IPS-18a (cell line): Measurements from ENCODE around the gene PRSS1.
"Not testable (repeated sequence)": the region's sequence is repeated elsewhere in the genome, so short reads cannot be mapped to it uniquely, and the experiment has no call there.

Experiments
- H3K27ac ChIP-seq: one replicate; pipeline ENCODE4 v1.5.1; 2013; ENCODE audit warnings: low read length
- H3K27me3 ChIP-seq: one replicate; pipeline ENCODE4 v1.6.1; 2013; ENCODE audit warnings: mild to moderate bottlenecking, low read length; ENCODE audit not compliant: control insufficient read depth, insufficient read depth
- H3K36me3 ChIP-seq: one replicate; pipeline ENCODE4 v1.6.1; 2013; ENCODE audit warnings: low read depth, low read length; ENCODE audit not compliant: control insufficient read depth
- H3K4me1 ChIP-seq: one replicate; pipeline ENCODE4 v1.6.1; 2013; ENCODE audit warnings: low read depth, low read length; ENCODE audit not compliant: control insufficient read depth
- H3K4me3 ChIP-seq: one replicate; pipeline ENCODE4 v1.5.1; 2013; ENCODE audit warnings: low read length
- H3K9ac ChIP-seq: one replicate; pipeline ENCODE4 v1.6.1; 2013; ENCODE audit warnings: mild to moderate bottlenecking, low read length, moderate library complexity
- H3K9me3 ChIP-seq: one replicate; pipeline ENCODE4 v1.6.1; 2013; ENCODE audit warnings: low read depth, low read length; ENCODE audit not compliant: control insufficient read depth

The PRSS1 gene

DNA sequence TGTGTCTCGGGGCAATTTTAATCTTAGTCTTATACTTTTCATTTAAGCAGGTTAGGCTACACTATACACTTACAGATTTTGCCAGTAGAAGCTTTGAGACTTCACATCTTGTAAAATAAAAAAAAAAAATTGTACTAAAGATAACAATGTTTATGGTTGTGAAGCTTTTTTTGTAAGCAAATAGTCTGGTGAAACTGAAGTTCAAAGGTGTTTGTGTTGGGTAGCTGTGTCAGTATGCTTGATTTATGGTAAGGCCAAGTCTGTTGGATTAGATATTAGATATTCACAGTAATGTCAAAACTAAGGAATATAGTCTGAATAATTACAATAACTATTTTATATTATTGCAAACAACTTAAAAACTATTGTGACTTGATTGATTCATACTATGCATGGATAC, 31.0 kb upstream of the PRSS1 start:
- H3K9ac ChIP-seq = no peak overlapping the region
- no peaks in the 10 kb centered on the region for H3K36me3 ChIP-seq
- H3K4me3 ChIP-seq = no peak overlapping the region
- no peaks in the 10 kb centered on the region for H3K9me3 ChIP-seq
- no peaks in the 10 kb centered on the region for H3K27me3 ChIP-seq
- H3K27ac ChIP-seq = no peak overlapping the region
- no peaks in the 10 kb centered on the region for H3K4me1 ChIP-seq

DNA sequence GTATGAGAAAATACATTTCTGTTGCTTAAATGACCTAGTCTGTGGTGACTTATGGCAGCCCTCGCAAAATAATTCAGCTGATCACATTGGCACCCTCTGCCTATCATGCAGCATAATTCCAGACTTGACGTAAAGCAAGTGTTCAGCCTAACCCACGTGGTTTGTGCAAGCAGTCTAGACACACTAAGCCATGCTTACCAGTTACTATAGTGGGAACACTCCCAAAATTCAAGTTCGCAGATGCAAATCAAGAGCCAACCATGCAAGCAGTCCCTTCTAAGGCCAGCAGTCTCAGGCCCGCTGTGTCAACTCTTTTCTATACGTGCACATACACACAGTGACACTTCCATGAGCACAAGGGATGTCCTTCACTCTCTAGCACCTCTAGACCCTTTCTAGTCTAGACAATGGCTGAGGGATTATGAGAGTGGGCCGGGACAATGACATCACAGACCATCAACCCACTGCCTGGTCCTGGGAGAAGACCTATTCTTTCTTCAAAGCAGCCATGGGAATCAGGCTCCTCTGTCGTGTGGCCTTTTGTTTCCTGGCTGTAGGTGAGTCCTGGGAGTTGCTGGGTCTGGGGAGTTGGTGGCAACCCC, 29.0 kb upstream of the PRSS1 start:
- Histone ChIP-seq H3K4me3 (no peak overlapping the region), H3K4me1 (no peaks in the 10 kb centered on the region), H3K27ac (no peak overlapping the region), H3K9me3 (no peaks in the 10 kb centered on the region), H3K9ac (no peak overlapping the region), H3K27me3 (no peaks in the 10 kb centered on the region), H3K36me3 (no peaks in the 10 kb centered on the region)

DNA sequence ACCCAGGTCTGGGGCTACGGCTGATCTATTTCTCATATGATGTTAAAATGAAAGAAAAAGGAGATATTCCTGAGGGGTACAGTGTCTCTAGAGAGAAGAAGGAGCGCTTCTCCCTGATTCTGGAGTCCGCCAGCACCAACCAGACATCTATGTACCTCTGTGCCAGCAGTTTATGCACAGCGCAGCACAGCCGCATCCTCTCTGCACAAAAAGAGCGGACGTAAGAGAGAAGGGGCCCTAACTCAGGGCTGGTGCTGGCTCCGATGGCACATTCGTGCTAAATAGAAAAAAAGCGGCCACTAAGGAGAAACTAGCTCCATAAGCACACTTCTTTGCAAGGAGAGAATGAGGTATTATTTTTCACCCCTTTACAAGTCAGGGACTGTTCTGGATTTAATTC, 28.3 kb upstream of the PRSS1 start:
- no peaks in the 10 kb centered on the region for H3K9me3 ChIP-seq
- no peaks in the 10 kb centered on the region for H3K4me1 ChIP-seq
- no peak overlapping the region for H3K27ac ChIP-seq
- no peak overlapping the region for H3K4me3 ChIP-seq
- no peaks in the 10 kb centered on the region for H3K36me3 ChIP-seq
- H3K27me3 ChIP-seq = no peaks in the 10 kb centered on the region
- H3K9ac ChIP-seq = no peak overlapping the region

DNA sequence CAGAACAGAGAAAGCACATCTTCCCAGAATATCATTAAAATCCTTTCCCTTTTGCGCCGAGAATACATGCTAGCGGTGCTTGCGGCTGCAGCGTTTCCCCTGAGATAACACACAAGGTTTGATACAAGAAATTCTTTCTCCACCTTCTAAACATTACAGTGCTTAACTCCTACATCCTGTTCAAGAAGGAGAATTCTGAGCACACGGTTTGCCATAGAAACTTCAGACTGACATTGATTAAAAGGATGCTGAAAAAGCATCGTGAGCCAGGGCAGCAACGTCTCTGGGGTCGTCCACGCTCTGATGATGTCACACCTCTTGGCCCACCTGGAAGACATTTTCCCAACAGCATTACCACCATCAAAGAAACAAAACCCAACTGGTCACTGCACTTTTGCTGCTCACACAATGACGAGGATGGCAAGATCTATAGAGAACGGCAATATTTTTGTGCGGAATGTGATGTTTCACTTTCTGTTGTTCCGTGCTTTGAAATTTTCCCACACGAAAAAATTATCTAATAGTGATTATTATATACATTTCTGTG, 27.0 kb upstream of the PRSS1 start:
- Histone ChIP-seq H3K9ac (no peak overlapping the region), H3K4me3 (no peak overlapping the region), H3K4me1 (no peaks in the 10 kb centered on the region), H3K9me3 (no peaks in the 10 kb centered on the region), H3K27ac (no peak overlapping the region), H3K27me3 (no peaks in the 10 kb centered on the region), H3K36me3 (no peaks in the 10 kb centered on the region)

DNA sequence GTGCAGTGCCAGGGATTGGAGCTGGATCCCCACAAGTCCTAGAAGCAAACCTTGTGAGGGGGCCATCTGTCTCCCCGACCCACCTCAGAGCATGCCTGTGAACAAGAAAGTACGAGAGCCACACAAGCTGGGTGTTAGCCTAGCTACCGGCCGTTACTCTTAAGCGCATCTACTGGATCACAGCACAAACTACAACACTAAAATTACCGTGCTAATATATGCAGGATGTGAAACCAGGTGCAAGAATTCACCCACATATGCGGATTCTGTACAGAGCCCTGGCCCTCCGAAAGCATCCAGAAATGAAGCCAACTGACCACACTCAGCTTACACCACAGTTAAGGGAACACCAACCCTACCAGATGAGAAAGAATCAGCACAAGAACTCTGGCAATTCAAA, 16.0 kb upstream of the PRSS1 start:
- no peaks in the 10 kb centered on the region for H3K9me3 ChIP-seq
- H3K36me3 ChIP-seq = no peaks in the 10 kb centered on the region
- H3K27me3 ChIP-seq = no peaks in the 10 kb centered on the region
- H3K9ac ChIP-seq = no peak overlapping the region
- H3K4me3 ChIP-seq = no peak overlapping the region
- H3K27ac ChIP-seq = no peak overlapping the region
- H3K4me1 ChIP-seq = no peaks in the 10 kb centered on the region

DNA sequence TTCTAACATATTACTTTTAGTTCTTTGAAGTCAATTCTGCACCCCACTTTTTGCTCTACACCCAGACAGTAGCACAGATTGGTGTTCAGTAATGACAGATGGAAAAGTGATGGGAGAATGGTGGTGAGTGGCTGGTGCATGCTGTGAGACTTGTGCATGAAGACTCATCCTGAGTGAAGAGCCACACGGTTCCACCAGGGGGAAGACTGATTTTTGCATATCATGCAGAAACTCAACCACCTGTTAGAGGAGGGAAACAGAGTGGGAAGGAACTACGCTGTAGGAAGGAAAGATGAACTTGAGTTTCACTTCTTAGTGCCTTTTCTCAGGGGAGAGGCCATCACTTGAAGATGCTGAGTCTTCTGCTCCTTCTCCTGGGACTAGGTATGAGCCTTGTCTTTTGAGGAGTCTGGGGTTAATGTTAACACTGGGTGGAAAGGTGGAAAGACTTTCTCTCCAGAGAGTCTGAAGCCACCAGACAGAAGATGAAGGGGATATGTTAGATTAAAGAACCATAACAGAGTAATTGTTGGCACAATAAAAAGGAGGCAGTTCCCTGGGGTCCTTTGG, 9.3 kb upstream of the PRSS1 start:
- H3K9me3 ChIP-seq = no peaks in the 10 kb centered on the region
- no peak overlapping the region for H3K4me3 ChIP-seq
- no peak overlapping the region for H3K27ac ChIP-seq
- H3K36me3 ChIP-seq = no peaks in the 10 kb centered on the region
- no peaks in the 10 kb centered on the region for H3K4me1 ChIP-seq
- no peak overlapping the region for H3K9ac ChIP-seq
- H3K27me3 ChIP-seq = no peaks in the 10 kb centered on the region

DNA sequence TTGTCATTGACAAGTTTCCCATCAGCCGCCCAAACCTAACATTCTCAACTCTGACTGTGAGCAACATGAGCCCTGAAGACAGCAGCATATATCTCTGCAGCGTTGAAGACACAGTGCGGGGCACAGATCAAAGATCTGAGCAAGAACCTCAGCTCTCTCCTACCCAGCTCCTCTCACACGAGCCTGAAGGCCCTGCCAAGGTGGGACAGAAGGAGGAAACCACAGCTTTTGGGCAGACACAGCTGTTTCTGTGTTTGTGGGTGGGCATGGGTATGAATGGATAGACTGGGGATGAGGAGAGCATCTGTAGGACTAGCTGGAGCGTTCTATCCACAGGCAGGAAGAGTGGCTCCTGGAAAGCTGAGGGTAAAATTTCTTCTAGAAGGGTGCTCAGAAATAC, 8.5 kb upstream of the PRSS1 start:
- no peak overlapping the region for H3K27ac ChIP-seq
- no peaks in the 10 kb centered on the region for H3K9me3 ChIP-seq
- H3K36me3 ChIP-seq = no peaks in the 10 kb centered on the region
- no peak overlapping the region for H3K9ac ChIP-seq
- H3K4me3 ChIP-seq = no peak overlapping the region
- H3K4me1 ChIP-seq = no peaks in the 10 kb centered on the region
- H3K27me3 ChIP-seq = no peaks in the 10 kb centered on the region

DNA sequence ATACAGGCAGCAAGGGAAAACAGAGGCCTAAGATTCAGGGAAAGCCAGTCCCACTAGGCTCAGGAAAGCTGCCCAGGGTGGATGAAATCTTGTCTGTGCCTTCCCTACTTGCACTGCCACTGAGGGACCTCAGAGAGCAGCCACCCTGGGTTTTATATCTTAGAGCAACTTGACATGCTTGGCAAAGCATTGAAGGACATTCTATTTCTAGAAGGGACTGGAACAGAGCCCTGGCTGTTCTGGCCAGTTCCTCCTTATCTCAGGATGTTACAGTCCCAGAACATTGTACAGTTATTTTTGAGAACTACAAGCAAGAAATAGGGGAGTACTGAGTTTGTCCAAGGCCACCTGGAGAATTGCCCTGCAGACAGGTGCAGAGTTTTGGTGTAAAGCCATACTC, 7.3 kb upstream of the PRSS1 start:
- H3K27me3 ChIP-seq, H3K36me3 ChIP-seq, H3K9me3 ChIP-seq, H3K4me1 ChIP-seq, H3K4me3 ChIP-seq, H3K9ac ChIP-seq, H3K27ac ChIP-seq: not testable (repeated sequence)

DNA sequence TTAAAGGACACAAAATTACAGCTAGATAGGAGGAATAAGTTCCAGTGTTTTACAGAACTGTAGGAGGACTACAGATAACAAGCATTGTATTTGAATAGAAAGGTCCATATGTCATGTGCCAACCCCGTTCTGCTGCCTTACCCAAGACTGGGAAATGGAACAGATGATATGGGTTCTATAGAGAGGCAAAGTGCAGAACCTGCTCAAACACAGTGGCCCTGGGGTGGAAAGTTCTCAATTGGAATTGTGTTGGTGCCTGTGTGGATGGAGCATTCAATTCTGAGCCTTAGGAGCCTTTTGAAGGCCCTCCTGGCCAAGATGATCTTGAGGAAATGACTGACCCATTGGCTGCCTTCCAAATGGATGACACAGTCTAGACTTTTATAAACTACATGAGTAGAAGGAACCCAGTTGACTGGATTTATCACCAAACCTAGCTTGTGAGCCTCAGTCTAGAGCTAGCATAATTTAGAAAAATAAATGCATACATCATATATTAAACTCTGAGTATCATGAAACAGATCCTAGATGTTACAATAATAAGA, 4.1 kb upstream of the PRSS1 start:
- Histone ChIP-seq H3K9ac (no peak overlapping the region), H3K4me1 (no peaks in the 10 kb centered on the region), H3K36me3 (no peaks in the 10 kb centered on the region), H3K4me3 (no peak overlapping the region), H3K9me3 (no peaks in the 10 kb centered on the region), H3K27me3 (no peaks in the 10 kb centered on the region), H3K27ac (no peak overlapping the region)

DNA sequence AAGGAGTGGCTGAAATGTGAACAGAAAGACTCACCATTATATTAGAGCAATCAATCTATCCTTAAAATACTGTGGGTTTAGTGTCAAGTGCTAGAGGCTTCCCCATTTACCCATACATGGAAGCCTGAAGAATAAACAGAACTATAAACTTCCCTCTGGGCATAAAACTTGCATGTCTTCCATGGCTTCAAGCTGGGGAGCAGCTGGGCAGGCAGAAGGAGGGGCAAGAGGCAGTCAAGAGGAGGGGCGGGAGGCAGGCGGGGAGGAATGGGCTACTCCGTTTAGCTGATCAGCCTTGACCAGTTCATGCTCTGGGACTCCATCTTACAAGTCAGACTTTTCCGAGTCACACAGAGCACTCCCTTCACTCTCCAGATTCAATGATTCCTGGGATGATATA, 3.5 kb upstream of the PRSS1 start:
- H3K9ac ChIP-seq = no peak overlapping the region
- H3K27ac ChIP-seq = no peak overlapping the region
- H3K4me1 ChIP-seq = no peaks in the 10 kb centered on the region
- no peaks in the 10 kb centered on the region for H3K9me3 ChIP-seq
- no peak overlapping the region for H3K4me3 ChIP-seq
- H3K36me3 ChIP-seq = no peaks in the 10 kb centered on the region
- H3K27me3 ChIP-seq = no peaks in the 10 kb centered on the region

DNA sequence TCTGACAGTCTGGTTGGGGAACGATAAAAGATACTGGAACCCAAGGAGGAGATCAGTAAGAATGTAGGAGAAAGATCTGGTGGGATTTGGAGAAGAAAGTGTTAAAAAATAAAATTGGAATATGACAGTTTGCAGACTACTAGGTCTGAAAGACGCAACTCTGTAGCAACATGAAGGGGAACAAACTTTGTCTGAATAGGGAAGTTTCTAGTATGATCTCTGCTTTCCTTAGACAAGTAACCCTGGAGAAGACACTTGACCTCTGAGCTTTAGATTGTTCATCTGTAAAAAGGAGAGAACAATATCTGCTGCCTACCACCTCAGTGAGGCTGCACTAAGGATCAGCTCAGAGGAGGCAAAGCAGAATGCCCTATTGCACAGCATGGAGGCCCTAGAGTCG, 3.0 kb upstream of the PRSS1 start:
- Histone ChIP-seq H3K27me3 (no peaks in the 10 kb centered on the region), H3K9me3 (no peaks in the 10 kb centered on the region), H3K4me3 (no peak overlapping the region), H3K36me3 (no peaks in the 10 kb centered on the region), H3K9ac (no peak overlapping the region), H3K27ac (no peak overlapping the region), H3K4me1 (no peaks in the 10 kb centered on the region)

DNA sequence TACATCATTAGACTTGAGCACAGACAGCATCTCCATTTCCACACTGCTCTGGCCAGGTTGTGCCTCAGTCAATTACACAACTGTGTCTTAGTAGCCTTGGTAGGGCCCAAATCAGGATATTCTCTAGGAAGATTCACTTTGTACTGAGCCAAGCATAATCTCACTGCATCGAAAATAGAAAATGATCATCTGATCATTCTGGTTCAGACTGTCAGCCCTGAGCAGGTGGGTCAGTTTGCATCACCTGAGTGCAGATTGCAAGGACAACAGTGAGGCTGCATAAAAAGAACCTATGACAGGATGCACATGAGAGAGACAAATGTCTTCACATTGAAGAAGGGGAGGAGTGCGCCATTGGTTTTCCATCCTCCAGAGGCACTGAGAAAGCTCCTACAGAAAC, 862 bp upstream of the PRSS1 start:
- H3K36me3 ChIP-seq, H3K27me3 ChIP-seq, H3K27ac ChIP-seq, H3K9me3 ChIP-seq, H3K9ac ChIP-seq, H3K4me1 ChIP-seq, H3K4me3 ChIP-seq: not testable (repeated sequence)
